Stimulated activated naive CD8-positive, alpha-beta T cell treated with anti-CD3 and anti-CD28 coated beads, Interleukin-15, Interleukin-2, amounts not matched to agents 100 ng/mL and 50 ng/mL, for 24 hours (primary cell): Measurements from ENCODE around the gene HAUS6.
"Not testable (repeated sequence)": the region's sequence is repeated elsewhere in the genome, so short reads cannot be mapped to it uniquely, and the experiment has no call there.

ENCODE experiments used
- H3K27ac Mint-ChIP-seq: one replicate; pipeline ENCODE4 v1.8.0; 2021; ENCODE audit warnings: mild to moderate bottlenecking, mixed read lengths
- H3K27me3 Mint-ChIP-seq: one replicate; pipeline ENCODE4 v1.8.0; 2021; ENCODE audit warnings: mixed read lengths
- H3K36me3 Mint-ChIP-seq: one replicate; pipeline ENCODE4 v1.8.0; 2021; ENCODE audit warnings: low read depth, mixed read lengths
- H3K4me1 Mint-ChIP-seq: one replicate; pipeline ENCODE4 v1.8.0; 2021; ENCODE audit warnings: low read depth, mixed read lengths
- H3K4me3 Mint-ChIP-seq: one replicate; pipeline ENCODE4 v1.8.0; 2021; ENCODE audit warnings: mild to moderate bottlenecking, mixed read lengths
- H3K9me3 Mint-ChIP-seq: one replicate; pipeline ENCODE4 v1.8.0; 2021; ENCODE audit warnings: mixed read lengths

HAUS6 gene

GRCh38 chr9:19032406-19032805 is 70.3 kb downstream of the HAUS6 start:
- Mint-ChIP-seq H3K36me3 (no peaks in the 10 kb centered on the region), H3K9me3 (no peaks in the 10 kb centered on the region), H3K4me3 (no peak overlapping the region), H3K27ac (no peak overlapping the region), H3K4me1 (no peaks in the 10 kb centered on the region), H3K27me3 (no peaks in the 10 kb centered on the region)

- Mint-ChIP-seq H3K27me3 (no peaks in the 10 kb centered on the region), H3K36me3 (no peaks in the 10 kb centered on the region)
Observed at GRCh38 chr9:19030899-19031298, 71.8 kb downstream of the HAUS6 start.

GRCh38 chr9:19028835-19029451 is 73.8 kb downstream of the HAUS6 start:
- no peaks in the 10 kb centered on the region for H3K36me3 Mint-ChIP-seq

More at GRCh38 chr9:19030899-19031298, 71.8 kb downstream of the HAUS6 start:
- Mint-ChIP-seq H3K9me3 (no peaks in the 10 kb centered on the region), H3K4me1 (peaks cover 12% of the 10 kb centered on the region), H3K4me3 (no peak overlapping the region), H3K27ac (no peak overlapping the region)

GRCh38 chr9:19027825-19028224 is 74.9 kb downstream of the HAUS6 start:
- H3K4me1 Mint-ChIP-seq, result peaks cover 17% of the 10 kb centered on the region
- no peak overlapping the region for H3K27ac Mint-ChIP-seq
- no peaks in the 10 kb centered on the region for H3K9me3 Mint-ChIP-seq
- H3K4me3 Mint-ChIP-seq, result no peak overlapping the region
- H3K36me3 Mint-ChIP-seq, result no peaks in the 10 kb centered on the region
- H3K27me3 Mint-ChIP-seq, result peaks cover 5% of the 10 kb centered on the region

More at GRCh38 chr9:19028835-19029451, 73.8 kb downstream of the HAUS6 start:
- Mint-ChIP-seq H3K4me3 (no peak overlapping the region), H3K27ac (no peak overlapping the region), H3K9me3 (no peaks in the 10 kb centered on the region), H3K27me3 (no peaks in the 10 kb centered on the region), H3K4me1 (peaks cover 17% of the 10 kb centered on the region)

GRCh38 chr9:19026375-19026774 is 76.3 kb downstream of the HAUS6 start:
- H3K4me3 Mint-ChIP-seq, result no peak overlapping the region
- H3K9me3 Mint-ChIP-seq, result no peaks in the 10 kb centered on the region
- peaks cover 17% of the 10 kb centered on the region for H3K4me1 Mint-ChIP-seq
- no peak overlapping the region for H3K27ac Mint-ChIP-seq
- no peaks in the 10 kb centered on the region for H3K36me3 Mint-ChIP-seq
- H3K27me3 Mint-ChIP-seq, result peaks cover 5% of the 10 kb centered on the region

GRCh38 chr9:19023078-19023477 is 79.6 kb downstream of the HAUS6 start:
- no peaks in the 10 kb centered on the region for H3K9me3 Mint-ChIP-seq
- peaks cover 17% of the 10 kb centered on the region for H3K4me1 Mint-ChIP-seq
- no peak overlapping the region for H3K27ac Mint-ChIP-seq
- no peaks in the 10 kb centered on the region for H3K36me3 Mint-ChIP-seq
- H3K4me3 Mint-ChIP-seq, result no peak overlapping the region
- peaks cover 5% of the 10 kb centered on the region for H3K27me3 Mint-ChIP-seq

GRCh38 chr9:19022206-19022605 is 80.5 kb downstream of the HAUS6 start:
- peaks cover 17% of the 10 kb centered on the region for H3K4me1 Mint-ChIP-seq
- peaks cover 5% of the 10 kb centered on the region for H3K27me3 Mint-ChIP-seq
- no peaks in the 10 kb centered on the region for H3K9me3 Mint-ChIP-seq
- no peak overlapping the region for H3K4me3 Mint-ChIP-seq
- H3K36me3 Mint-ChIP-seq, result no peaks in the 10 kb centered on the region
- H3K27ac Mint-ChIP-seq, result no peak overlapping the region

GRCh38 chr9:19021649-19022048 is 81.1 kb downstream of the HAUS6 start:
- not testable (repeated sequence) for H3K36me3 Mint-ChIP-seq, H3K4me3 Mint-ChIP-seq, H3K27me3 Mint-ChIP-seq, H3K9me3 Mint-ChIP-seq, H3K27ac Mint-ChIP-seq
- H3K4me1 Mint-ChIP-seq, result peaks cover 11% of the 10 kb centered on the region

GRCh38 chr9:19020886-19021455 is 81.7 kb downstream of the HAUS6 start:
- Mint-ChIP-seq H3K27ac (no peak overlapping the region), H3K27me3 (peaks cover 5% of the 10 kb centered on the region), H3K9me3 (no peaks in the 10 kb centered on the region), H3K36me3 (no peaks in the 10 kb centered on the region), H3K4me1 (peaks cover 5% of the 10 kb centered on the region), H3K4me3 (no peak overlapping the region)

- Mint-ChIP-seq H3K27ac (no peak overlapping the region), H3K4me3 (no peak overlapping the region), H3K4me1 (no peaks in the 10 kb centered on the region), H3K27me3 (peaks cover under 1% of the 10 kb centered on the region), H3K36me3 (no peaks in the 10 kb centered on the region), H3K9me3 (no peaks in the 10 kb centered on the region)
Observed at GRCh38 chr9:19018201-19018600, 84.5 kb downstream of the HAUS6 start.

GRCh38 chr9:19009391-19009965 is 93.2 kb downstream of the HAUS6 start:
- Mint-ChIP-seq H3K4me3 (no peak overlapping the region), H3K4me1 (peaks cover 16% of the 10 kb centered on the region), H3K27ac (no peak overlapping the region), H3K27me3 (no peaks in the 10 kb centered on the region), H3K36me3 (no peaks in the 10 kb centered on the region), H3K9me3 (no peaks in the 10 kb centered on the region)
